OCI-LY7 (cell line): ENCODE measurements around the gene UTS2. TPM values are rescaled to one million over a fixed set of nuclear protein-coding genes. Genes with fewer than 3 reads are reported as not detected.

Experiments
- Bru-seq: library from RNA; stranded (reverse); fragments of 400-500 nt; gene quantifications from one replicate; lab custom pipeline; 2021; lab: Mats Ljungman, UMichigan
- BruChase-seq, 2 experiments: library from RNA; stranded (reverse); fragments of 400-500 nt; gene quantifications; one replicate each; lab custom pipeline; 2021; lab: Mats Ljungman, UMichigan
- BruUV-seq: library from RNA; stranded (reverse); fragments of 400-500 nt; replicated peaks from 2 replicates; lab custom pipeline; 2021; lab: Mats Ljungman, UMichigan
- CTCF ChIA-PET: fragments of 300-600 bp; sonication (Branson Sonifier 250); formaldehyde crosslinking; loops from one replicate; lab custom pipeline; 2022; ENCODE audit warnings: antibody characterized with exemption; ENCODE audit not compliant: unreplicated experiment; lab: Charles Lee
- POLR2A ChIA-PET: fragments of 300-600 bp; sonication (Branson Sonifier 250); formaldehyde crosslinking; loops from one replicate; lab custom pipeline; 2022; ENCODE audit warnings: antibody characterized with exemption; lab: Charles Lee
- DNase-seq: peaks from one replicate; pipeline ENCODE4 v3.0.0-alpha.2; 2015; ENCODE audit warnings: low spot score
- H2AFZ ChIP-seq: fragments of 200-600 bp; sonication (generic), shearing (Covaris generic); 2 replicates; pipeline ENCODE4 v1.6.1; 2014; ENCODE audit warnings: mild to moderate bottlenecking, antibody characterized with exemption, low read length, moderate library complexity
- H3K27ac ChIP-seq: fragments of 200-600 bp; sonication (generic); 2 replicates; pipeline ENCODE4 v1.5.1; 2014; ENCODE audit warnings: mixed run types, low read depth, mild to moderate bottlenecking, moderate library complexity, low read length, inconsistent platforms; ENCODE audit not compliant: poor library complexity, severe bottlenecking
- H3K36me3 ChIP-seq: fragments of 200-600 bp; sonication (generic); 2 replicates; pipeline ENCODE4 v1.6.1; 2014; ENCODE audit warnings: mild to moderate bottlenecking, antibody characterized with exemption, low read length, moderate library complexity, mixed read lengths; ENCODE audit not compliant: insufficient read depth
- H3K4me1 ChIP-seq: fragments of 200-600 bp; sonication (generic); 2 replicates; pipeline ENCODE4 v1.5.1; 2014; ENCODE audit warnings: mild to moderate bottlenecking, low read length; ENCODE audit not compliant: insufficient read depth, poor library complexity, severe bottlenecking
- H3K4me2 ChIP-seq: fragments of 200-600 bp; sonication (generic); 2 replicates; pipeline ENCODE4 v1.6.1; 2014; ENCODE audit warnings: mild to moderate bottlenecking, low read length
- H3K4me3 ChIP-seq: fragments of 200-600 bp; sonication (generic); 2 replicates; pipeline ENCODE4 v1.5.1; 2014; ENCODE audit warnings: mild to moderate bottlenecking, low read depth, low read length; ENCODE audit not compliant: poor library complexity, severe bottlenecking
- H3K79me2 ChIP-seq: fragments of 200-600 bp; sonication (generic); 2 replicates; pipeline ENCODE4 v1.6.1; 2016; ENCODE audit warnings: low read depth, mild to moderate bottlenecking, low read length, moderate library complexity, mixed read lengths; ENCODE audit not compliant: insufficient read depth
- H3K9me2 ChIP-seq: fragments of 200-600 bp; sonication (generic); 2 replicates; pipeline ENCODE4 v1.6.1; 2016; ENCODE audit warnings: mild to moderate bottlenecking, low read length, mixed read lengths; ENCODE audit not compliant: insufficient read depth
- H3K9me3 ChIP-seq: fragments of 200-600 bp; sonication (generic); 2 replicates; pipeline ENCODE4 v1.6.1; 2014; ENCODE audit warnings: mild to moderate bottlenecking, mixed run types, low read length, mixed read lengths
- H4K20me1 ChIP-seq: fragments of 200-600 bp; sonication (generic); 2 replicates; pipeline ENCODE4 v1.6.1; 2014; ENCODE audit warnings: mild to moderate bottlenecking, antibody characterized with exemption, low read length, moderate library complexity, mixed read lengths; ENCODE audit not compliant: insufficient read depth
- EZH2phosphoT487 ChIP-seq: fragments of 200-600 bp; sonication (generic); IDR thresholded peaks from 2 replicates; pipeline ENCODE4 v1.6.1; 2018; ENCODE audit warnings: low read depth, borderline replicate concordance, mild to moderate bottlenecking, mixed run types, antibody characterized with exemption, low read length, moderate library complexity, mixed read lengths
- intact Hi-C: fragments of 100-400 bp; cut with micrococcal nuclease; formaldehyde crosslinking; loops from one replicate; pipeline ENCODE4 v1.10.0; 2022; ENCODE audit not compliant: unreplicated experiment
- long read RNA-seq: library from polyadenylated mRNA; stranded (forward); transcript quantifications from one replicate; pipeline ENCODE4 v2.0.0, GENCODE V29; 2022
- total RNA-seq, 2 experiments: library from RNA; depleted of rRNA in 1 of 2; stranded (reverse); fragments of >200 nt in 1 of 2; shearing (Covaris generic) in 1 of 2; gene quantifications; 2 replicates each; pipeline ENCODE4 v1.2.3, GENCODE V29; 2014 to 2022
- TF ChIP-seq, protein P1 (sequence below): fragments of 200-600 bp; sonication (generic); conservative IDR thresholded peaks from 2 replicates; pipeline ENCODE4 v1.5.1; 2014; ENCODE audit warnings: mild to moderate bottlenecking, antibody characterized with exemption, low read length, moderate library complexity, mixed read lengths

UTS2 gene, protein sequence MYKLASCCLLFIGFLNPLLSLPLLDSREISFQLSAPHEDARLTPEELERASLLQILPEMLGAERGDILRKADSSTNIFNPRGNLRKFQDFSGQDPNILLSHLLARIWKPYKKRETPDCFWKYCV
- total RNA-seq (2014; rRNA removed; shearing (Covaris generic)) (not detected in 2 replicates), total RNA-seq (2022) (not detected in 2 replicates), Bru-seq, nascent RNA (not detected), BruChase-seq, experiment 1, labeled RNA remaining after a 6-hour chase (not detected), BruChase-seq, experiment 2, labeled RNA remaining after a 2-hour chase (not detected)
- long read RNA-seq = 0 reads

- DNase-seq = no peak
- ChIA-PET POLR2A (no interaction called here), CTCF (no interaction called here)
- H3K79me2 ChIP-seq = no peaks in the 10 kb centered on the region
- TF ChIP-seq EZH2phosphoT487 = no peak
- TF ChIP-seq, protein P1, sequence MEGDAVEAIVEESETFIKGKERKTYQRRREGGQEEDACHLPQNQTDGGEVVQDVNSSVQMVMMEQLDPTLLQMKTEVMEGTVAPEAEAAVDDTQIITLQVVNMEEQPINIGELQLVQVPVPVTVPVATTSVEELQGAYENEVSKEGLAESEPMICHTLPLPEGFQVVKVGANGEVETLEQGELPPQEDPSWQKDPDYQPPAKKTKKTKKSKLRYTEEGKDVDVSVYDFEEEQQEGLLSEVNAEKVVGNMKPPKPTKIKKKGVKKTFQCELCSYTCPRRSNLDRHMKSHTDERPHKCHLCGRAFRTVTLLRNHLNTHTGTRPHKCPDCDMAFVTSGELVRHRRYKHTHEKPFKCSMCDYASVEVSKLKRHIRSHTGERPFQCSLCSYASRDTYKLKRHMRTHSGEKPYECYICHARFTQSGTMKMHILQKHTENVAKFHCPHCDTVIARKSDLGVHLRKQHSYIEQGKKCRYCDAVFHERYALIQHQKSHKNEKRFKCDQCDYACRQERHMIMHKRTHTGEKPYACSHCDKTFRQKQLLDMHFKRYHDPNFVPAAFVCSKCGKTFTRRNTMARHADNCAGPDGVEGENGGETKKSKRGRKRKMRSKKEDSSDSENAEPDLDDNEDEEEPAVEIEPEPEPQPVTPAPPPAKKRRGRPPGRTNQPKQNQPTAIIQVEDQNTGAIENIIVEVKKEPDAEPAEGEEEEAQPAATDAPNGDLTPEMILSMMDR = no peak
- no peak within 1 kb of the TSS for H3K4me3 ChIP-seq
- no peaks in the 10 kb centered on the region for H3K36me3 ChIP-seq
- no peaks in the 10 kb centered on the region for H3K4me1 ChIP-seq
- H3K9me3 ChIP-seq = no peaks in the 10 kb centered on the region
- H3K9me2 ChIP-seq = no peaks in the 10 kb centered on the region
- no peaks in the 10 kb centered on the region for H4K20me1 ChIP-seq
- no peak within 1 kb of the TSS for H3K27ac ChIP-seq
- H3K4me2 ChIP-seq = no peak within 1 kb of the TSS
- intact Hi-C loops = no loop called here
- no peak within 1 kb of the TSS for H2AFZ ChIP-seq
- no TSS peak for BruUV-seq
Measured at GRCh38 chr1:7852804-7853683, at the start of gene UTS2. Gene UTS2 (minus strand): TSS chr1:7853065. CDS start chr1:7853003, 62 bp downstream.

GRCh38 chr1:7899741-7900140 lies 46.9 kb upstream of the UTS2 start:
- POLR2A ChIA-PET = interaction anchor here (0.7 kb wide), 1 partner anchor 71 kb away, joined by 3 read pairs; no protein-coding TSS in a partner anchor
- intact Hi-C loops = no loop called here
- no peaks in the 10 kb centered on the region for H3K36me3 ChIP-seq

More at GRCh38 chr1:7899741-7900140, 46.9 kb upstream of the UTS2 start:
- H3K4me2 ChIP-seq = no peak overlapping the region
- no peaks in the 10 kb centered on the region for H3K9me2 ChIP-seq
- H3K27ac ChIP-seq = no peak overlapping the region
- H3K4me1 ChIP-seq = no peaks in the 10 kb centered on the region
- no peaks in the 10 kb centered on the region for H3K9me3 ChIP-seq
- BruUV-seq = no TSS peak
- H3K79me2 ChIP-seq = no peaks in the 10 kb centered on the region
- no peak overlapping the region for H3K4me3 ChIP-seq
- no peak overlapping the region for H2AFZ ChIP-seq
- no peak for DNase-seq
- no peaks in the 10 kb centered on the region for H4K20me1 ChIP-seq
- CTCF ChIA-PET = no interaction called here
- TF ChIP-seq, protein P1 = no peak
- no peak for TF ChIP-seq EZH2phosphoT487
